Testis (tissue), 3 donors: ENCODE measurements around the gene ADAMTS10. TPM values are rescaled to one million over a fixed set of nuclear protein-coding genes. Genes with fewer than 3 reads are reported as not detected.
A peak's percentile ranks its signal among the peaks of the same experiment; 100 is the strongest.

Experiments
- DNase-seq: peaks from one replicate; pipeline ENCODE4 v3.0.0-alpha.2; 2019
- H3K27ac ChIP-seq, 2 donors: fragments of 200-600 bp; sonication (generic); one replicate each; pipeline ENCODE4 v1.5.1; 2019
- H3K27me3 ChIP-seq: fragments of 200-600 bp; sonication (generic); one replicate; pipeline ENCODE4 v1.5.1; 2019
- H3K36me3 ChIP-seq: fragments of 200-600 bp; sonication (generic); one replicate; pipeline ENCODE4 v1.5.1; 2017; ENCODE audit warnings: low read depth; ENCODE audit errors: missing control alignments
- H3K4me1 ChIP-seq: fragments of 200-600 bp; sonication (generic); one replicate; pipeline ENCODE4 v1.5.1; 2019
- H3K4me3 ChIP-seq, 2 donors: fragments of 200-600 bp; sonication (generic); one replicate each; pipeline ENCODE4 v1.5.1; 2017 to 2019
- H3K9me3 ChIP-seq: fragments of 200-600 bp; sonication (generic); one replicate; pipeline ENCODE4 v1.5.1; 2017
- CTCF ChIP-seq, 3 experiments: fragments of 450-650 bp in 2 of 3; fragments of 200-600 bp in 1 of 3; sonication (generic) in 1 of 3; IDR thresholded peaks; one replicate each; pipeline ENCODE4 v1.5.1; 2016 to 2019; ENCODE audit warnings: antibody characterized with exemption in 3 of 3, mild to moderate bottlenecking in 2 of 3, moderate library complexity in 1 of 3
- POLR2A ChIP-seq: fragments of 450-650 bp; IDR thresholded peaks from one replicate; pipeline ENCODE4 v1.6.1; 2017; ENCODE audit warnings: antibody characterized with exemption, mild to moderate bottlenecking, moderate library complexity
- WGBS, 2 donors: methylation state at CpG; one replicate each; pipeline ENCODE4 v1.1.5; 2018; 5-methylcytosine and 5-hydroxymethylcytosine counted together
- intact Hi-C: fragments of 100-400 bp; cut with DNase I; formaldehyde crosslinking; loops from one replicate; pipeline ENCODE4 v1.15.1; 2023; ENCODE audit warnings: low total_unique reads
- polyA plus RNA-seq: library from polyadenylated mRNA; stranded (reverse); fragments of 350-450 nt; fragmentation: Illumina TruSeq; extraction: RNeasy Lipid Tissue Mini Kit (QIAGEN cat#74804); gene quantifications from one replicate; pipeline ENCODE4 v1.2.3, GENCODE V29; 2014; ENCODE audit warnings: low read depth, low replicate concordance; ENCODE audit not compliant: insufficient read depth
- total RNA-seq, 2 donors: library from RNA; depleted of rRNA; stranded (reverse); fragments of >200 nt; gene quantifications; one replicate each; pipeline ENCODE4 v1.2.3, GENCODE V29; 2016

The ADAMTS10 gene
- total and polyA plus RNA-seq, 3 donors from 2014 or later: 7.2 to 31.9 (median 27.9) TPM

GRCh38 chr19:8609279-8610040, 1.1 kb downstream of the ADAMTS10 start:
- TF ChIP-seq POLR2A (no peak), CTCF (IDR thresholded peaks at IDR 0.05) (no peak)
- no peaks in the 10 kb centered on the region for H3K9me3 ChIP-seq
- no peaks in the 10 kb centered on the region for H3K36me3 ChIP-seq
- intact Hi-C loops: no loop called here
- H3K27me3 ChIP-seq: no peaks in the 10 kb centered on the region
- DNase-seq: peak; percentile 40
- WGBS, 2 donors: 2 to 8% methylated on average over 22 to 46 of the region's 47 CpGs
- peak overlapping the region; percentile 65 to 70 for H3K4me3 ChIP-seq
- peak overlapping the region; percentile 68 to 76 for H3K27ac ChIP-seq
- H3K4me1 ChIP-seq: peaks cover 4% of the 10 kb centered on the region

DNA sequence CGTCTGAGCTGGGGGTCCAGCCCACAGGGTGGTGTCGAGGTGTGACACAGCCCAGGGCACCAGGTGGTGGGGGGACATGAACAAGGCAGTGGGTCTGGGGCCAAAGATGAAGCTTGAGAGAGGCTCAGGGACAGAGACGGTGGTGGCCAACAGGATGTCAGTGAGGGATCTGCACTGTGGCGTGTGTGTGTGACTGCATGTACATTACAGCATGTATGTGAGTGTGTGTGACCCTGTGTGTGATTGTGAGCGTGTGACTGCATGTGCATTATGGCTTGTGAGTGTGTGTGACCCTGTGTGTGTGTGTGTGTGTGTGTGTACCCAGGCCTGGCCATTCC, 1.6 kb downstream of the ADAMTS10 start:
- Histone ChIP-seq H3K27me3 (no peaks in the 10 kb centered on the region), H3K4me1 (peaks cover 4% of the 10 kb centered on the region), H3K9me3 (no peaks in the 10 kb centered on the region), H3K36me3 (no peaks in the 10 kb centered on the region), H3K27ac (peak overlapping the region in 1 of 2 donors; percentile 76), H3K4me3 (peak overlapping the region; percentile 65 to 70)
- intact Hi-C loops: no loop called here
- DNase-seq: no peak
- 47 to 63% methylated on average over 5 of the region's 5 CpGs for WGBS, 2 donors
- TF ChIP-seq CTCF (IDR thresholded peaks at IDR 0.05) (no peak), POLR2A (no peak)

DNA sequence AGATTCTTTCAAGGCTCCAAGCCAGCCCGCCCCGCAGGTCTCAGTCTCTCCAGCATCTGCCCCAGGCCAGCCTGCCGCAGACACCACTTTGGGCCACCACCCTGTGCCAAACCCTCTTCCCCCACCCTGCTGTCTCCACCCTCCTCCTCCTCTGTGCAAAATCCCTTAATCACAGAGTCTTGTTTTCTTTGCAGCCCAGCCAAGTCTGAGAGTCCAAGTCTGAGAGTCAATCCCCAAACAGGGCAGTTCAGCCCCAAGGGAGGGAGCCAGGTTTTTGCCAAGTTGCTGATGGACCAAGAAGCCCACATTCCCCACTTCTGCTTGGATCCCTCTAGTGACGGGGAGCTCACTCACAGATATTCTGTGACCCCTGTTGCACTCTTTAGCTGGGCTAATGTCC, 3.1 kb downstream of the ADAMTS10 start:
- TF ChIP-seq POLR2A (no peak), CTCF (IDR thresholded peaks at IDR 0.05) (no peak)
- Histone ChIP-seq H3K27ac (no peak overlapping the region), H3K9me3 (no peaks in the 10 kb centered on the region), H3K4me3 (no peak overlapping the region), H3K27me3 (no peaks in the 10 kb centered on the region), H3K4me1 (peaks cover 4% of the 10 kb centered on the region), H3K36me3 (no peaks in the 10 kb centered on the region)
- WGBS, 2 donors: 70 to 72% methylated on average over 4 of the region's 4 CpGs
- intact Hi-C loops: no loop called here
- peak; percentile 27 for DNase-seq

GRCh38 chr19:8605514-8605913, 5.0 kb downstream of the ADAMTS10 start:
- Histone ChIP-seq H3K4me3 (no peak overlapping the region), H3K27ac (no peak overlapping the region), H3K9me3 (no peaks in the 10 kb centered on the region), H3K36me3 (no peaks in the 10 kb centered on the region), H3K27me3 (no peaks in the 10 kb centered on the region), H3K4me1 (peaks cover 4% of the 10 kb centered on the region)
- intact Hi-C loops: no loop called here
- DNase-seq: no peak
- TF ChIP-seq POLR2A: no peak
- TF ChIP-seq CTCF (IDR thresholded peaks at IDR 0.05): no peak
- 95 to 97% methylated on average over 16 to 17 of the region's 17 CpGs for WGBS, 2 donors

DNA sequence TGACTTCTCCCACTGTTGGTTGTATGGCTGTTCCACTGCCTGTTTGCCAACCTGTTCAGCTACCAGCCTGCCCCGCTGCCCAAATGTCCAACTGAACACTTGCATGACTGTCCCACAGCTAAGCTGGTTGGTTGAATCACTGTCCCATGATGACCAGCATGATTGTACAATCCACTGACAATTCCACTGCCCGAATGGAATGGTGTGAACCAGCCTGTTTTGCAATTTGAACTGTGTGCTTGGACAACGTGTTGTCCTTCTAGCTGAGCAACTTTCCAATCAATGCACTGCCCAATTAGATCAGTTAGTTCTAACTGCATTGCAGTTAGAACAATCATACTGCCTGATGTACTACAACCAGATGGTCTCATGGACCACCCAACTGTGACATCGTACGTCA, 8.7 kb downstream of the ADAMTS10 start:
- TF ChIP-seq CTCF (IDR thresholded peaks at IDR 0.05) (no peak), POLR2A (no peak)
- Histone ChIP-seq H3K27me3 (no peaks in the 10 kb centered on the region), H3K36me3 (no peaks in the 10 kb centered on the region), H3K9me3 (no peaks in the 10 kb centered on the region), H3K4me3 (no peak overlapping the region), H3K4me1 (no peaks in the 10 kb centered on the region), H3K27ac (no peak overlapping the region)
- 97 to 98% methylated on average over 5 of the region's 5 CpGs for WGBS, 2 donors
- no peak for DNase-seq
- intact Hi-C loops: no loop called here
